DMS53 treated with DMSO at 0.1 percent for 48 hours (cell line): ENCODE results near the gene LPP.

Experiments used
- DNase-seq: peaks from one replicate; lab custom pipeline; 2025; ENCODE audit not compliant: unreplicated experiment; lab: John Stamatoyannopoulos, UW

The LPP gene

DNA sequence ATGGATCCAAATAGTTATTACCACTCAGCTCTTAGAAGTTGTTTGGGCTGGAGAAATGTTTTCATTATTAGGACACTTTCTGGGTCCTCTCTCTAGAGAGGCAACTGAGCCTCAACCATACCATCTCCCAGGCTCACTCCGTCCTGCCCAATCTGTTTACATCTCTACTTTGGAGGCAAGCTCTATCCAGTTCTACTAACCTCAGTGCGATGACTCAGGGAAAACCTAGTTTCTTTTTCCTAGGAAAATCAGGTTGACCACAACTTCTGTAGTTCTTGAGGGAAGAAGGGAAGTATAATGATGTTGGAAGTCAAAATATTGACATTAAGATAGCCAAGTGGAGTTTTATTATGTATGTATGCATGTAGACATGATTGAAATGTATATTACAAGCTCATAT is 40.4 kb downstream of the LPP start:
- DNase-seq: no peak

DNA sequence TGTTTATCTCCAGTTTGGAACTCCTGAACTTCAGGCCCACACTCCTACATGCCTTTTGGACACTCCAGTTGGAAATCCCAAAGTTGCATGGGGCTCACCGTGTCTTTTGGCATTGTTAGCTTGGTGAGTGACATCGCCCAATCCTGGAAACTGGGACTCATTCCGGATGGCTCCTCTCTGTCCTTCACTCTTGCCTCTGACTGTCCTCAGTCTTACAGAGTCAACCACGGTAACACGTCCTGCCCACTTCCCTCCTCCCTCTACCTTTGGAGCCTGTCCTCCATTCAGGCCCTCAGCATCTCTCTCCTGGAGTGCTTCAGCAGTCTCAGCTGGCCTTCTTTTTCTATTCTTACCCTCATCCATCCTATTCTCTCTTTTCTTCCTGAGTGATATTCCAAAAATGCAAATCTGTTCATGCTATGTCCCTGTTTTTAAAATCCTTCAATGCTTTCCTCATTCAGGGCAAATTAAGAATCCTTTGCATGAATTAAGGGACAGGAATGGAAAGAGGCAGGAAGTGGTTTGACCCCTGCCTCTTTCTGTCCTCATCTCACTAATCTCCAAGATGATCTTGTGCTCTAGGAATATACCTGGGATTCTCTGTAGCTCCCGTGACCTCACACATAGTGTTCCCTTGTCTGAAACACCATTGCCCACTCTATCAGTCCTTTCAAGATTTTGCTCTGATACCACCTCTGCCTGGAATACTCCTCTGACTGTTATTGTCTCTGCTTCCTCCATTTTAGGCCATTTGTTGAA is 42.5 kb downstream of the LPP start:
- no peak for DNase-seq

- DNase-seq: no peak
Measured at GRCh38 chr3:188197388-188197847, 43.5 kb downstream of the LPP start.

DNA sequence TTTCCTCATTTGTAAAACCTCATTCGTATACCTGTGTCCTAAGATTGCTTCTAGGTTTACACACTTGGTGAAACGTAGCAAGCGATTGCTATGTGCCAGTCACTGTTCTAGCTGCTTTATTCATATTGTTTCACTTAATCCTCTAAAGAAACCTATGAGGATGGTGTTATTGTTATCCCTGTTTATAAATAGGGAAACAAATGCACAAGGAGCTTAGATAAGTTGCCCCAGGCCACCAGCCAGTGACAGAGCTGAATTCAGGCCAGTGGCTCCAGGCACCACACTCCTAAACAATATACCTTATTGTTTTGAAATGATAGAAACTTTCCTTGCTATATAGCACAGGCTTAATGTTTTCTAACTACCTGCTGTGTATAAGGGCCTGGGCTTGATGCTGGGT is 44.0 kb downstream of the LPP start:
- DNase-seq: no peak

GRCh38 chr3:188198760-188199327 is 44.9 kb downstream of the LPP start:
- no peak for DNase-seq

- DNase-seq: no peak
Measured at GRCh38 chr3:188199386-188199785, 45.4 kb downstream of the LPP start.

DNA sequence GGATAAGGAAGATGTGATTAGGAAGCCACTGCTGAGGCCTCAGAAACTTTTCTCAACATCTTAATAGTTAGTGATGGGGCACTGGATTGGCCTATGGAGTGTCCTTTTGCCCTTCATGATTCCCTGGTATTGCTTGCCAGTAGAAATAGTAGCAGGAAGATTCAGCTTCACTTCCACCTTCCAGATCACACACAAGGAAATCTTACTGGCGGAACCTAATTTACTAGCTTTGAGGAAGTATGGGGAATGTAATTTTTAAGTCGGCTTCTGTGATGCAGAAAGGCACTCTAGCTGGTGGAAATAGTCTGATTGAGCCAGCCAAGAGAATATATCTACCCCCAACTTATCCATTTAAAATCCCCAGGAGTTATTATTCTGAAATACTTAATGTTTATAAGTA is 46.5 kb downstream of the LPP start:
- no peak for DNase-seq

DNA sequence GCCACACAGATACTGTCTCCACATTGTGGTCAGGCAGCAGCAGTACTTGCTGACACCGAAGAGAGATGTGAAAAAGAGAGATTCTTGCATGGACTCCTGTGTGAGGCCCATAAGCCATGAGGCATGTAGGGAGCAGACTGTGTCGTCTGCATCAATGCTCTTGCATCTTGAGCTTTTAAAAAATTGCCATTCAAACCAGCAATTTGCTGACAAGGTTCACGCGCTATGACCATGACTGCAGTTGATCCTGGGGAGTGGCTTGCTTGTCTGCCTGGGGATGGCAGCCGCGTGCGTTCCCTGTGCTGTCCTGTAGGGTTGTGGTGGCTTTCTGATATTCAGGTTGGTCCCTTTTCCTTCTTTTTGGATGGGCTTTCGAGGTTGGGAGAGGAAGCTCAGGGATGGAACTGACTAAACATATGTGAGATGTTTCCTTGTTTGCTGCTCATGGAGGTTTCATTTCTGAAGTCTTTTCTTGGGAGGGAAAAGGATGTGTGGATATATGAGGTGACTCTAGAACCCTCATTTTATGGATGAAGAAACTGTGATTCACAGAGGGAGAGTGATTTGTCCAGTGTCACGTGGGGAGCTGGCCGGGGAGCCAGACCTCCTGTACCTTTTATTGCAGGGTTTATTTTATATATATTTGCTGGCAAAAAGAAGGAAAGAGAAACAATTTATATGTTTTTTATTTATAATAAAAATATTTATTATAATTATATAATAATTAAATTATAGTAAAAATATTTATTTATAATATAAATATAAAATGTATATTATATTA is 48.6 kb downstream of the LPP start:
- no peak for DNase-seq

GRCh38 chr3:188204526-188204925 is 50.6 kb downstream of the LPP start:
- DNase-seq: no peak

DNA sequence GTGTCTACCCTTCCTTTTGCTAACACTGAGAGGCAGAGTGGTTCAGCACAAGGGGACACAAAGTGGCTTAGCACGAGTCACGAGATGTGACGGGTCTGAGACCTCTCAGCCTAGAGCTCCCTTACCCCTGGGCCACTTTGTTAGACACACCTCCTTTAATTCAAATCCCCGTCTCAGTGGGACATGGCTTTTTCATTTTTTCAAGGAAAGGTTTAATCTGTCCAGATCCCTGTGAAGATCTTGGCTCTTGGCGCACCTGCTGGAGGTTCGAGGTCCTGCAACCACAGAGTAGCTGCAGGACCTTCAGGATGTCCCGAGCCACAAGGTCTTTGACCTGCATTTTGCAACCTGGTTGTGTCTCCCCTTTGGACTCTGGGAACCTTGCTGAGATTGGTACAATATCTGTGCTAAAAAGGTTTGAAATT is 52.0 kb downstream of the LPP start:
- no peak for DNase-seq

- DNase-seq: no peak
Measured at GRCh38 chr3:188206787-188207186, 52.8 kb downstream of the LPP start.

DNA sequence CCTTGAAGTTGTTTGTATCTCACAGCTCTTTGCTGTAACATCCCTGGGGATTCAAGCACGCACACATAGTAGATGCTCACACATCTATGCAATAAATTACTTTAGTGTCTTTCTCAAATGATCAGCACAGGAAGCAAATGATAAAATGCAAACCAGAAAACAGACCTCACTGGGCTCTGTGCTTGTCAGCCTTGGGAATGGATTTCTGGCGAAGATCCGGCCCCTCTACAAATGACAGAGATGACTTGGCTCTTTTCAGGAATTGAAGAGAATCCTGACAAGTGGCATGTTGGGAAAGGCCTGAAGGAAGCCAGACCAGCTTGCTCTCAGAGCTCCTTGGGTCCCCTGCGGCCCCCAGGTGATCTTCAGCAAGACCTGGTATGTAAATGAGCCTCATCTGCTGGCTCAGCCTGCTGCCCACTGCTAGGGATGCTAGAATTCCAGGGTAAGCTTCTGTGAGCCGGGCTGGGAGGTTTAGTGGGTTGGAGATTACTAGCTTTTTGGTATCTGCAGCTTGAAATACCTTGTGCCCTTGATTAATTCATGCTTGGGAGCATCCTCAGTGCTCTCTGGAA is 54.1 kb downstream of the LPP start:
- no peak for DNase-seq

GRCh38 chr3:188208516-188208981 is 54.6 kb downstream of the LPP start:
- DNase-seq: no peak

GRCh38 chr3:188209034-188209433 is 55.1 kb downstream of the LPP start:
- DNase-seq: no peak

DNA sequence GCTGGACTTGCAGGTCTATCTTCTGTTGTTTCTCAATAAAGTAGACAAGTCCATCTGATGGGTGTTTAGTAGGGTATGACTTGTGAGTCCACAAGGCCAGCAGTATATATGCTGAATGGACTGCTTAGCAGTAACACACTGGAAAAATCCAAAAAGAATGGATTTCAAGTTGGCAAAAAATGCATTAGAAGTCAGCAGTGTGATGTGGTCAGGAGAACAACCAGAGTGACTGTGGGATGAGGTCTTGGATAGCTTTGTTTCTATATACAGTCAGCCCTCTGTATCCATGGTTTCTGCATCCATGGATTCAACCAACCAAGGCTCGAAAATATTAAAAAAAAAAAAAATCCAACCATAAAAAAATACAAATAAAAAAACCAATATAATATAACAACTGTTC is 55.8 kb downstream of the LPP start:
- DNase-seq: no peak

GRCh38 chr3:188211476-188211875 is 57.5 kb downstream of the LPP start:
- DNase-seq: no peak

- peak; percentile 81 for DNase-seq
Measured at GRCh38 chr3:188212308-188212969, 58.5 kb downstream of the LPP start.

GRCh38 chr3:188214442-188214841 is 60.5 kb downstream of the LPP start:
- DNase-seq: peak; percentile 52

DNA sequence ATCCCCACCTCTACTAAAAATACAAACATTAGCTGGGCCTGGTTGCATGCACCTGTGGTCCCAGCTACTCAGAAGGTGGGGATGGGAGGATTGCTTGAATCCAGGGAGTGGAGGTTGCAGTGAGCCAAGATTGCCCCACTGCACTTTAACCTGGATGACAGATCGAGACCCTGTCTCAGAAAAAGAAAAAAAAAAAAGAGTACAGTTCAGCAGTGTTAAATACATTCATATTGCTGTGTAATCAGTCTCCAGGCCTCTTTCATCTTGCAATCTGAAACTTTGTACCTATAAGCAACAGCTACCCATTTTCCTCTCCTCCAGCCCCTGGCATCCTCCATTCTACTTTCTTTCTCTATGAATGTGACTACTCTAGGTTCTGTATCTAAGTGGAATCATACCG is 61.2 kb downstream of the LPP start:
- DNase-seq: no peak

DNA sequence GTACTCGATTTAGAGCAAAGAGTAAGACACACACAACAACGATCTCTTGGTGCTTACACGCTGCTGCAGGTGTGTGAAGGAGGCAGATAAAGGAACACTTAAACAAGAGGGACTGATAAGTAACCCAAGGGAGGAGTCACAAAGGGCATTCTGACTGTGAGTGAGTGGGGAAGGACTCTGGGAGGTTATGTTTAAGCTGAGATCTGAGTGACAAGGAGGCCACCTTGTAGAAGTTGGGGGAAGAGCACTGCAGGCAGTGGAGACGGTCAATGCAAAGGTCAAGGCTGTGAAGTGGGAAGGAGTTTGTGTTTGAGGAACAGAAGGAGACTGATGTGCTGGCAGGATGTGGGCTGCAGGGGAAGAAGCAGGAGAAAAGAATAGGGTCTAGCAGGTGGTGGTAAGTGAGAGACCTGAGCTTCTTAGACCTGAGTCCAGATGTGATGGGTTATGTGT is 63.1 kb downstream of the LPP start:
- DNase-seq: no peak

- DNase-seq: no peak
Measured at GRCh38 chr3:188217726-188218125, 63.8 kb downstream of the LPP start.
